ENCODE data around the gene CEACAM5.

- TF ChIP-seq, protein P1, sequence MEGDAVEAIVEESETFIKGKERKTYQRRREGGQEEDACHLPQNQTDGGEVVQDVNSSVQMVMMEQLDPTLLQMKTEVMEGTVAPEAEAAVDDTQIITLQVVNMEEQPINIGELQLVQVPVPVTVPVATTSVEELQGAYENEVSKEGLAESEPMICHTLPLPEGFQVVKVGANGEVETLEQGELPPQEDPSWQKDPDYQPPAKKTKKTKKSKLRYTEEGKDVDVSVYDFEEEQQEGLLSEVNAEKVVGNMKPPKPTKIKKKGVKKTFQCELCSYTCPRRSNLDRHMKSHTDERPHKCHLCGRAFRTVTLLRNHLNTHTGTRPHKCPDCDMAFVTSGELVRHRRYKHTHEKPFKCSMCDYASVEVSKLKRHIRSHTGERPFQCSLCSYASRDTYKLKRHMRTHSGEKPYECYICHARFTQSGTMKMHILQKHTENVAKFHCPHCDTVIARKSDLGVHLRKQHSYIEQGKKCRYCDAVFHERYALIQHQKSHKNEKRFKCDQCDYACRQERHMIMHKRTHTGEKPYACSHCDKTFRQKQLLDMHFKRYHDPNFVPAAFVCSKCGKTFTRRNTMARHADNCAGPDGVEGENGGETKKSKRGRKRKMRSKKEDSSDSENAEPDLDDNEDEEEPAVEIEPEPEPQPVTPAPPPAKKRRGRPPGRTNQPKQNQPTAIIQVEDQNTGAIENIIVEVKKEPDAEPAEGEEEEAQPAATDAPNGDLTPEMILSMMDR (IDR thresholded peaks at IDR 0.05), result no peak
- TF ChIP-seq POLR2A (IDR thresholded peaks at IDR 0.05) (no peak), EP300 (IDR thresholded peaks at IDR 0.05) (no peak)
These were observed 9.0 kb upstream of the CEACAM5 start for GRCh38 chr19:41699231-41699967.
